Spleen (tissue), 11 donors: Measurements from ENCODE around the gene TMEM72. TPM values are rescaled to one million over a fixed set of nuclear protein-coding genes. Genes with fewer than 3 reads are reported as not detected.

Experiments
- DNase-seq: peaks from one replicate; pipeline ENCODE4 v3.0.0-alpha.2; 2020
- H3K27ac ChIP-seq, 8 donors: fragments of 200-600 bp; sonication (generic) in 7 of 8; 1 replicate in 4 of 8; 2 replicates in 4 of 8; pipeline versions ENCODE4 v1.5.0 to v1.8.0; 2016 to 2021; ENCODE audit warnings: inconsistent platforms in 4 of 8, mild to moderate bottlenecking in 4 of 8, moderate library complexity in 1 of 8
- H3K27me3 ChIP-seq, 7 donors: fragments of 200-600 bp; sonication (generic) in 6 of 7; replicated peaks in 1 of 7; 1 replicate in 4 of 7; 2 replicates in 3 of 7; pipeline versions ENCODE4 v1.5.0 to v1.8.0; 2016 to 2021; ENCODE audit warnings: inconsistent platforms in 3 of 7, mild to moderate bottlenecking in 1 of 7
- H3K36me3 ChIP-seq, 6 donors: fragments of 200-600 bp; sonication (generic) in 5 of 6; 1 replicate in 4 of 6; 2 replicates in 2 of 6; pipeline versions ENCODE4 v1.5.0 to v1.8.0; 2016 to 2021; ENCODE audit warnings: inconsistent platforms in 2 of 6
- H3K4me1 ChIP-seq, 6 donors: fragments of 200-600 bp; sonication (generic) in 5 of 6; 1 replicate in 3 of 6; 2 replicates in 3 of 6; pipeline versions ENCODE4 v1.5.0 to v1.8.0; 2016 to 2021; ENCODE audit warnings: inconsistent platforms in 3 of 6
- H3K4me3 ChIP-seq, 8 donors: fragments of 200-600 bp; sonication (generic) in 7 of 8; 1 replicate in 4 of 8; 2 replicates in 4 of 8; pipeline versions ENCODE4 v1.5.0 to v1.8.0; 2016 to 2021; ENCODE audit warnings: inconsistent platforms in 4 of 8, mild to moderate bottlenecking in 4 of 8, moderate library complexity in 2 of 8
- H3K9me3 ChIP-seq, 8 donors: fragments of 200-600 bp; sonication (generic) in 7 of 8; 1 replicate in 4 of 8; 2 replicates in 4 of 8; pipeline versions ENCODE4 v1.5.0 to v1.8.0; 2016 to 2021; ENCODE audit warnings: inconsistent platforms in 4 of 8
- CTCF ChIP-seq, 11 experiments: fragments of 200-600 bp in 7 of 11; fragments of 450-650 bp in 4 of 11; sonication (generic) in 4 of 11; IDR thresholded peaks in 8 of 11; conservative IDR thresholded peaks in 3 of 11; 1 replicate in 7 of 11; 2 replicates in 4 of 11; pipeline versions ENCODE4 v1.4.0 to v1.8.0; 2016 to 2021; ENCODE audit warnings: antibody characterized with exemption in 11 of 11, inconsistent platforms in 4 of 11, mild to moderate bottlenecking in 1 of 11
- POLR2A ChIP-seq, 3 donors: fragments of 450-650 bp; IDR thresholded peaks; one replicate each; pipeline ENCODE4 v1.5.1; 2017; ENCODE audit warnings: antibody characterized with exemption in 3 of 3, mild to moderate bottlenecking in 1 of 3
- POLR2AphosphoS5 ChIP-seq, 3 donors: sonication (generic); formaldehyde crosslinking; IDR thresholded peaks; one replicate each; pipeline ENCODE4 v1.5.1; 2017; ENCODE audit warnings: antibody characterized with exemption in 3 of 3
- WGBS, 5 donors: extraction: QIAGEN DNeasy Blood & Tissue Kit in 3 of 5; methylation state at CpG; one replicate each; pipeline versions ENCODE4 v1.1.5 to v1.1.7; 2013 to 2018; 5-methylcytosine and 5-hydroxymethylcytosine counted together
- intact Hi-C: fragments of 100-400 bp; cut with DNase I; formaldehyde crosslinking; loops from one replicate; pipeline ENCODE4 v1.15.0; 2023; ENCODE audit warnings: low total_unique reads
- polyA plus RNA-seq, 3 donors: library from polyadenylated mRNA; stranded (reverse); fragments of 200-250 nt; gene quantifications; one replicate each; pipeline ENCODE4 v1.2.1, GENCODE V29; 2013
- total RNA-seq, 7 donors: library from RNA; depleted of rRNA in 3 of 7; stranded (reverse); fragments of >200 nt in 3 of 7; fragmentation: NEBNext Ultra II Directional in 4 of 7; extraction: Animal tissue kit (Norgen Biotek cat#: 25700) in 4 of 7; gene quantifications; one replicate each; pipeline versions ENCODE4 v1.1.0 to v1.2.1, GENCODE V29; 2016 to 2021
- donor health status: healthy with polysubstance abuse.
- donor health status: DM: no; HTN: no; CAD: no; lungs with moderate emphysema.
- donor health status: DM: no; HTN: no; CAD: no.
- donor health status: Bipolar disorder and iron deficiency.
- donor health status: healthy.
- donor health status: DM: no; HTN: no; CAD: no.
- donor health status: DM: yes; HTN: yes; CAD: no.

TMEM72 gene
- total and polyA plus RNA-seq, 10 donors = 0.04 TPM; not detected in 9

- TF ChIP-seq POLR2A (IDR thresholded peaks at IDR 0.05) (no peak), POLR2AphosphoS5 (IDR thresholded peaks at IDR 0.05) (no peak), CTCF (IDR thresholded peaks at IDR 0.05 in 8 of 11, conservative IDR thresholded peaks at IDR 0.05 in 3 of 11) (no peak)
- intact Hi-C loops = no loop called here
- DNase-seq = no peak
- no peaks in the 10 kb centered on the region for H3K9me3 ChIP-seq
- H3K4me3 ChIP-seq = no peak overlapping the region
- no peaks in the 10 kb centered on the region for H3K36me3 ChIP-seq
- H3K27me3 ChIP-seq = peaks cover 0 to 42% (median 0%) of the 10 kb centered on the region in 7 donors
- WGBS, 5 donors = 75 to 85% (median 76%) methylated on average over 8 of the region's 8 CpGs
- H3K27ac ChIP-seq = no peak overlapping the region
- H3K4me1 ChIP-seq = peaks cover 0 to 11% (median 9%) of the 10 kb centered on the region in 6 donors
Measured at GRCh38 chr10:44883593-44884331, 27.4 kb upstream of the TMEM72 start.

- peaks cover 0 to 23% (median 0%) of the 10 kb centered on the region in 7 donors for H3K27me3 ChIP-seq
- no peak overlapping the region for H3K4me3 ChIP-seq
- 82 to 94% (median 92%) methylated on average over 6 of the region's 6 CpGs for WGBS, 5 donors
- intact Hi-C loops = no loop called here
- H3K4me1 ChIP-seq = no peaks in the 10 kb centered on the region
- no peak for DNase-seq
- no peak overlapping the region for H3K27ac ChIP-seq
- no peaks in the 10 kb centered on the region for H3K36me3 ChIP-seq
- no peaks in the 10 kb centered on the region for H3K9me3 ChIP-seq
- no peak for TF ChIP-seq CTCF (IDR thresholded peaks at IDR 0.05 in 8 of 11, conservative IDR thresholded peaks at IDR 0.05 in 3 of 11)
- no peak for TF ChIP-seq POLR2A (IDR thresholded peaks at IDR 0.05)
- TF ChIP-seq POLR2AphosphoS5 (IDR thresholded peaks at IDR 0.05) = no peak
Measured at GRCh38 chr10:44885710-44886109, 25.4 kb upstream of the TMEM72 start.

- Histone ChIP-seq H3K27ac (no peak overlapping the region), H3K4me3 (no peak overlapping the region), H3K36me3 (no peaks in the 10 kb centered on the region), H3K27me3 (peaks cover 0 to 12% (median 0%) of the 10 kb centered on the region in 7 donors), H3K4me1 (no peaks in the 10 kb centered on the region), H3K9me3 (no peaks in the 10 kb centered on the region)
- WGBS, 5 donors = 92 to 98% (median 93%) methylated on average over 5 of the region's 5 CpGs
- TF ChIP-seq POLR2A (IDR thresholded peaks at IDR 0.05) = no peak
- TF ChIP-seq CTCF (IDR thresholded peaks at IDR 0.05 in 8 of 11, conservative IDR thresholded peaks at IDR 0.05 in 3 of 11) = no peak
- TF ChIP-seq POLR2AphosphoS5 (IDR thresholded peaks at IDR 0.05) = no peak
- intact Hi-C loops = no loop called here
- no peak for DNase-seq
Measured at GRCh38 chr10:44886966-44887365, 24.2 kb upstream of the TMEM72 start.

GRCh38 chr10:44888886-44889285, 22.3 kb upstream of the TMEM72 start:
- Histone ChIP-seq H3K36me3 (no peaks in the 10 kb centered on the region), H3K4me3 (no peak overlapping the region), H3K4me1 (no peaks in the 10 kb centered on the region), H3K27me3 (peaks cover 0 to under 1% (median 0%) of the 10 kb centered on the region in 7 donors), H3K27ac (no peak overlapping the region), H3K9me3 (no peaks in the 10 kb centered on the region)
- no peak for TF ChIP-seq POLR2A (IDR thresholded peaks at IDR 0.05)
- no peak for TF ChIP-seq POLR2AphosphoS5 (IDR thresholded peaks at IDR 0.05)
- TF ChIP-seq CTCF (IDR thresholded peaks at IDR 0.05 in 8 of 11, conservative IDR thresholded peaks at IDR 0.05 in 3 of 11) = no peak
- intact Hi-C loops = no loop called here
- WGBS, 5 donors = 67 to 87% (median 81%) methylated on average over 4 of the region's 4 CpGs
- DNase-seq = no peak
